ENCODE measurements around the gene LAMC1. TPM values are rescaled to one million over a fixed set of nuclear protein-coding genes. Genes with fewer than 3 reads are reported as not detected.

The LAMC1 gene
- polyA plus RNA-seq, 1 donor (not counting 4 experiments of a cell fraction or from before 2014, with no cell fraction given) = 66.6 TPM

GRCh38 chr1:183114441-183114840 is 91.2 kb downstream of the LAMC1 start:
- Histone ChIP-seq H3K9ac (ENCODE audit: control insufficient read depth, extremely low read depth, insufficient read depth, low read length) (no peak overlapping the region), H3K27me3 (ENCODE audit: control insufficient read depth, extremely low read depth, insufficient read depth, low read length) (no peaks in the 10 kb centered on the region), H3K79me2 (ENCODE audit: control insufficient read depth, insufficient read depth, low read length) (no peaks in the 10 kb centered on the region), H3K4me1 (ENCODE audit: control insufficient read depth, extremely low read depth, insufficient read depth, low read length) (no peaks in the 10 kb centered on the region), H3K27ac (ENCODE audit: control insufficient read depth, insufficient read depth, low read length) (no peak overlapping the region), H3K4me3 (ENCODE audit: control insufficient read depth in 2 of 3, extremely low read depth in 1 of 3, insufficient read depth in 2 of 3, low read depth in 1 of 3, low read length in 3 of 3) (no peak overlapping the region), H4K20me1 (ENCODE audit: control insufficient read depth, extremely low read depth, insufficient read depth, low read length) (no peaks in the 10 kb centered on the region), H3K9me3 (ENCODE audit: control insufficient read depth, low read depth, low read length) (no peaks in the 10 kb centered on the region), H3K4me2 (ENCODE audit: control insufficient read depth, extremely low read depth, insufficient read depth, low read depth, low read length) (no peak overlapping the region), H2AFZ (ENCODE audit: control insufficient read depth, low read length) (no peak overlapping the region), H3K36me3 (ENCODE audit: control insufficient read depth in 2 of 2, extremely low read depth in 1 of 2, insufficient read depth in 2 of 2, low read length in 2 of 2) (peaks cover 20 to 26% of the 10 kb centered on the region in 2 experiments), H3K9me1 (ENCODE audit: control insufficient read depth, extremely low read depth, insufficient read depth, low read length) (no peaks in the 10 kb centered on the region)
- no peak for DNase-seq (ENCODE audit: low read depth, low spot score)
- TF ChIP-seq CTCF (optimal IDR thresholded peaks at IDR 0.05 in 1 of 3, IDR thresholded peaks at IDR 0.05 in 1 of 3, conservative IDR thresholded peaks at IDR 0.05 in 1 of 3; ENCODE audit: extremely low read depth in 1 of 3, insufficient read depth in 2 of 3, low read length in 3 of 3) = no peak
- no peak for TF ChIP-seq EZH2 (IDR thresholded peaks at IDR 0.05; ENCODE audit: low read length)
- dilution Hi-C loops (cut with MboI; ENCODE audit: extremely low pct_ligation_motif_present, low sequenced_read_pairs) = no loop called here
- FAIRE-seq = no peak

GRCh38 chr1:183116416-183116815 is 93.2 kb downstream of the LAMC1 start:
- dilution Hi-C loops (cut with MboI; ENCODE audit: extremely low pct_ligation_motif_present, low sequenced_read_pairs) = no loop called here
- Histone ChIP-seq H3K4me2 (ENCODE audit: control insufficient read depth, extremely low read depth, insufficient read depth, low read depth, low read length) (no peak overlapping the region), H3K27ac (ENCODE audit: control insufficient read depth, insufficient read depth, low read length) (no peak overlapping the region), H3K79me2 (ENCODE audit: control insufficient read depth, insufficient read depth, low read length) (no peaks in the 10 kb centered on the region), H3K9ac (ENCODE audit: control insufficient read depth, extremely low read depth, insufficient read depth, low read length) (no peak overlapping the region), H4K20me1 (ENCODE audit: control insufficient read depth, extremely low read depth, insufficient read depth, low read length) (no peaks in the 10 kb centered on the region), H3K4me3 (ENCODE audit: control insufficient read depth in 2 of 3, extremely low read depth in 1 of 3, insufficient read depth in 2 of 3, low read depth in 1 of 3, low read length in 3 of 3) (no peak overlapping the region), H3K9me1 (ENCODE audit: control insufficient read depth, extremely low read depth, insufficient read depth, low read length) (no peaks in the 10 kb centered on the region), H3K36me3 (ENCODE audit: control insufficient read depth in 2 of 2, extremely low read depth in 1 of 2, insufficient read depth in 2 of 2, low read length in 2 of 2) (peaks cover 15 to 17% of the 10 kb centered on the region in 2 experiments), H3K27me3 (ENCODE audit: control insufficient read depth, extremely low read depth, insufficient read depth, low read length) (no peaks in the 10 kb centered on the region), H2AFZ (ENCODE audit: control insufficient read depth, low read length) (no peak overlapping the region), H3K4me1 (ENCODE audit: control insufficient read depth, extremely low read depth, insufficient read depth, low read length) (no peaks in the 10 kb centered on the region), H3K9me3 (ENCODE audit: control insufficient read depth, low read depth, low read length) (no peaks in the 10 kb centered on the region)
- TF ChIP-seq CTCF (optimal IDR thresholded peaks at IDR 0.05 in 1 of 3, IDR thresholded peaks at IDR 0.05 in 1 of 3, conservative IDR thresholded peaks at IDR 0.05 in 1 of 3; ENCODE audit: extremely low read depth in 1 of 3, insufficient read depth in 2 of 3, low read length in 3 of 3) (no peak), EZH2 (IDR thresholded peaks at IDR 0.05; ENCODE audit: low read length) (no peak)
- FAIRE-seq (no peak), DNase-seq (ENCODE audit: low read depth, low spot score) (no peak)

Data from keratinocyte (primary cell).